Measurements from ENCODE around the gene BZW2. TPM values are rescaled to one million over a fixed set of nuclear protein-coding genes. Genes with fewer than 3 reads are reported as not detected.

The BZW2 gene
- total and polyA plus RNA-seq, 2 of the 13 experiments (the other 11 are each of a cell fraction or from before 2014, with no cell fraction given) = 21.8 to 95.2 TPM

DNA sequence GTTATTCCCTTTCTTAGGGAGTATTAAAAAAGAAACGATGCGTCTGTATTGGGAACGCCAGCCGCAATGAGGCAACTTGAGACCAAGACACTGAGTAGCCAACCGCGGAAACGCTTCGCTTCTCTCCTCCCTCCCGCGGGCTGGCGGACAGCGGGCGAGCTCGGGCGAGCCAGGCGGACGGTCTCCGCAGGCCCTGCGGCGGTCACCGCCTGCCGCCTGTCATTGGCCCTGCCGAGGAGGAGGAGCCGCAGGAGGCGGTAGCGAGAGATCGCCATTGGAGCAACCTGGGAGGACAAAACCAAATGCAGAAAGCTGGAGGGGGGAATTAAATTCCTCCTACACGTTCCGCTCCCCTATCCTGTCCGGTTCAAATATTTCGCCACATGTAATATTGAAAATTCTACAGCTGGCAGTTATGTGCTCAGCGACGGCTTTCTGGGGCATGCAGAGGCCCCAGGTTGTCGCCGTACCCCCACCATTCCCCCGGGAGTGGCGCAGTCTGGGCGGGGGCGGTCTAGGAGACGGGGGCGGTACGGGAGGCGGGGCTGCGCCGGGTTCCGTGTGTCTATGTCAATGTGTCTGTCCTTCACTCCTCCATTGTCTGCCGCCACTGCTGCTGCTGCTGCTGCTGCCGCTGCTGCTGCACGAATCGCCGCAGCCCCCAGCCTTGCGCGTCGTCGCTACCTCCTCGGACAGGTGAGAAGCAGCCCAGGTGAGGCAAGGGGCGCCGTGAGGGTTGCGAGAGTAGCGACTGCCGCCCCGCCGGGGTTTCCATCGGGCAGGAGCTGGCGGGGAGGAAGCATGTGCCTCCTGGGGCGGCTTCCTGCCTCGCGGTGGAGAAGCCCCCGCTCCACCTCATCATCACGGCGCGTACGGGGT, at the start of gene BZW2, which contains the start of gene ANKMY2 (continued):
- TF ChIP-seq, protein P1, sequence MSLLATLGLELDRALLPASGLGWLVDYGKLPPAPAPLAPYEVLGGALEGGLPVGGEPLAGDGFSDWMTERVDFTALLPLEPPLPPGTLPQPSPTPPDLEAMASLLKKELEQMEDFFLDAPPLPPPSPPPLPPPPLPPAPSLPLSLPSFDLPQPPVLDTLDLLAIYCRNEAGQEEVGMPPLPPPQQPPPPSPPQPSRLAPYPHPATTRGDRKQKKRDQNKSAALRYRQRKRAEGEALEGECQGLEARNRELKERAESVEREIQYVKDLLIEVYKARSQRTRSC (CRISPR knock-in tag; IDR thresholded peaks at IDR 0.05; ENCODE audit: low read depth) = peak; percentile 63; the same call in 1 of the 2 replicates
- TF ChIP-seq ISX (CRISPR knock-in tag; conservative IDR thresholded peaks at IDR 0.05) = no peak; the same call in 1 of the 2 replicates
- peak; percentile 92; the same call in 1 of the 2 replicates for TF ChIP-seq ZSCAN21 (CRISPR knock-in tag; IDR thresholded peaks at IDR 0.05; ENCODE audit: borderline replicate concordance)
- TF ChIP-seq ZNF563 (CRISPR knock-in tag; IDR thresholded peaks at IDR 0.05) = peak; percentile 64; the same call in 1 of the 2 replicates
- TF ChIP-seq SP1 (IDR thresholded peaks at IDR 0.05) = peak; percentile 75
- TF ChIP-seq SP1 (CRISPR knock-in tag; IDR thresholded peaks at IDR 0.05) = peak; percentile 91
- TF ChIP-seq ATAD3A (CRISPR knock-in tag; IDR thresholded peaks at IDR 0.05) = no peak; the same call in 1 of the 2 replicates
- peak; percentile 72; the same call in 1 of the 2 replicates for TF ChIP-seq ZNF614 (CRISPR knock-in tag; IDR thresholded peaks at IDR 0.05; ENCODE audit: borderline replicate concordance)
- TF ChIP-seq ZNF12 (CRISPR knock-in tag; IDR thresholded peaks at IDR 0.05) = no peak; the same call in 1 of the 2 replicates
- TF ChIP-seq NFATC3 (CRISPR knock-in tag; IDR thresholded peaks at IDR 0.05) = no peak
- TF ChIP-seq, protein P2, sequence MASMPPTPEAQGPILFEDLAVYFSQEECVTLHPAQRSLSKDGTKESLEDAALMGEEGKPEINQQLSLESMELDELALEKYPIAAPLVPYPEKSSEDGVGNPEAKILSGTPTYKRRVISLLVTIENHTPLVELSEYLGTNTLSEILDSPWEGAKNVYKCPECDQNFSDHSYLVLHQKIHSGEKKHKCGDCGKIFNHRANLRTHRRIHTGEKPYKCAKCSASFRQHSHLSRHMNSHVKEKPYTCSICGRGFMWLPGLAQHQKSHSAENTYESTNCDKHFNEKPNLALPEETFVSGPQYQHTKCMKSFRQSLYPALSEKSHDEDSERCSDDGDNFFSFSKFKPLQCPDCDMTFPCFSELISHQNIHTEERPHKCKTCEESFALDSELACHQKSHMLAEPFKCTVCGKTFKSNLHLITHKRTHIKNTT (CRISPR knock-in tag; IDR thresholded peaks at IDR 0.05) = peak; percentile 80; the same call in 1 of the 2 replicates
- TF ChIP-seq GLMP (CRISPR knock-in tag; IDR thresholded peaks at IDR 0.05; ENCODE audit: borderline replicate concordance) = no peak
- no peak for TF ChIP-seq PCBP2 (optimal IDR thresholded peaks at IDR 0.05; ENCODE audit: low read depth, low read length, poor library complexity, severe bottlenecking)
- TF ChIP-seq ZNF383 (CRISPR knock-in tag; IDR thresholded peaks at IDR 0.05; ENCODE audit: borderline replicate concordance) = no peak
- peak; percentile 67; the same call in 1 of the 2 replicates for TF ChIP-seq GZF1 (CRISPR knock-in tag; IDR thresholded peaks at IDR 0.05)
- no peak for TF ChIP-seq NFE2 (CRISPR knock-in tag; IDR thresholded peaks at IDR 0.05)
